ENCODE measurements around the gene SAP25.
"Not testable (repeated sequence)": the region's sequence is repeated elsewhere in the genome, so short reads cannot be mapped to it uniquely, and the experiment has no call there.

The SAP25 gene

GRCh38 chr7:100546926-100547800, 26.5 kb downstream of the SAP25 start:
- no peaks in the 10 kb centered on the region for H3K9me3 ChIP-seq (ENCODE audit: control insufficient read depth, low read length)
- H3K27ac ChIP-seq (ENCODE audit: insufficient read depth, low read length, poor library complexity, severe bottlenecking): peak overlapping the region; percentile 73
- peaks cover 78% of the 10 kb centered on the region for H3K4me1 ChIP-seq (ENCODE audit: control insufficient read depth, insufficient read depth, low read length, poor library complexity, severe bottlenecking)
- no peak for DNase-seq
- H3K36me3 ChIP-seq (ENCODE audit: control insufficient read depth, insufficient read depth, low read length): peaks cover 10% of the 10 kb centered on the region
- peak overlapping the region; percentile 31 for H3K4me3 ChIP-seq (ENCODE audit: insufficient read depth, low read depth, low read length, poor library complexity, severe bottlenecking)
- no peaks in the 10 kb centered on the region for H3K27me3 ChIP-seq (replicated peaks; ENCODE audit: control insufficient read depth, insufficient read depth, low read length, poor library complexity, severe bottlenecking)

- Histone ChIP-seq H3K27me3 (replicated peaks; ENCODE audit: control insufficient read depth, insufficient read depth, low read length, poor library complexity, severe bottlenecking) (no peaks in the 10 kb centered on the region), H3K36me3 (ENCODE audit: control insufficient read depth, insufficient read depth, low read length) (peaks cover 2% of the 10 kb centered on the region), H3K27ac (ENCODE audit: insufficient read depth, low read length, poor library complexity, severe bottlenecking) (peak overlapping the region; percentile 73), H3K4me3 (ENCODE audit: insufficient read depth, low read depth, low read length, poor library complexity, severe bottlenecking) (peak overlapping the region; percentile 31), H3K4me1 (ENCODE audit: control insufficient read depth, insufficient read depth, low read length, poor library complexity, severe bottlenecking) (peaks cover 84% of the 10 kb centered on the region), H3K9me3 (ENCODE audit: control insufficient read depth, low read length) (no peaks in the 10 kb centered on the region)
- no peak for DNase-seq
Measured at GRCh38 chr7:100546129-100546925, 27.4 kb downstream of the SAP25 start.

GRCh38 chr7:100545360-100546128, 28.2 kb downstream of the SAP25 start:
- Histone ChIP-seq H3K27ac (ENCODE audit: insufficient read depth, low read length, poor library complexity, severe bottlenecking) (peak overlapping the region; percentile 73), H3K4me1 (ENCODE audit: control insufficient read depth, insufficient read depth, low read length, poor library complexity, severe bottlenecking) (peaks cover 89% of the 10 kb centered on the region), H3K9me3 (ENCODE audit: control insufficient read depth, low read length) (no peaks in the 10 kb centered on the region), H3K4me3 (ENCODE audit: insufficient read depth, low read depth, low read length, poor library complexity, severe bottlenecking) (peak overlapping the region; percentile 31), H3K27me3 (replicated peaks; ENCODE audit: control insufficient read depth, insufficient read depth, low read length, poor library complexity, severe bottlenecking) (no peaks in the 10 kb centered on the region), H3K36me3 (ENCODE audit: control insufficient read depth, insufficient read depth, low read length) (no peaks in the 10 kb centered on the region)
- DNase-seq: peak in 2 of 3 donors; percentile 25 to 52

- Histone ChIP-seq H3K27ac (ENCODE audit: insufficient read depth, low read length, poor library complexity, severe bottlenecking) (peak overlapping the region; percentile 73), H3K4me1 (ENCODE audit: control insufficient read depth, insufficient read depth, low read length, poor library complexity, severe bottlenecking) (peaks cover 87% of the 10 kb centered on the region), H3K27me3 (replicated peaks; ENCODE audit: control insufficient read depth, insufficient read depth, low read length, poor library complexity, severe bottlenecking) (no peaks in the 10 kb centered on the region), H3K36me3 (ENCODE audit: control insufficient read depth, insufficient read depth, low read length) (no peaks in the 10 kb centered on the region), H3K4me3 (ENCODE audit: insufficient read depth, low read depth, low read length, poor library complexity, severe bottlenecking) (peak overlapping the region; percentile 31), H3K9me3 (ENCODE audit: control insufficient read depth, low read length) (no peaks in the 10 kb centered on the region)
- no peak for DNase-seq
Measured at GRCh38 chr7:100544967-100545359, 28.7 kb downstream of the SAP25 start.

GRCh38 chr7:100544386-100544785, 29.3 kb downstream of the SAP25 start:
- DNase-seq: no peak
- Histone ChIP-seq H3K27ac (ENCODE audit: insufficient read depth, low read length, poor library complexity, severe bottlenecking) (peak overlapping the region; percentile 73), H3K27me3 (replicated peaks; ENCODE audit: control insufficient read depth, insufficient read depth, low read length, poor library complexity, severe bottlenecking) (no peaks in the 10 kb centered on the region), H3K4me3 (ENCODE audit: insufficient read depth, low read depth, low read length, poor library complexity, severe bottlenecking) (no peak overlapping the region), H3K36me3 (ENCODE audit: control insufficient read depth, insufficient read depth, low read length) (no peaks in the 10 kb centered on the region), H3K9me3 (ENCODE audit: control insufficient read depth, low read length) (no peaks in the 10 kb centered on the region), H3K4me1 (ENCODE audit: control insufficient read depth, insufficient read depth, low read length, poor library complexity, severe bottlenecking) (peaks cover 81% of the 10 kb centered on the region)

- no peaks in the 10 kb centered on the region for H3K9me3 ChIP-seq (ENCODE audit: control insufficient read depth, low read length)
- H3K36me3 ChIP-seq (ENCODE audit: control insufficient read depth, insufficient read depth, low read length): no peaks in the 10 kb centered on the region
- peak overlapping the region; percentile 19 for H3K4me3 ChIP-seq (ENCODE audit: insufficient read depth, low read depth, low read length, poor library complexity, severe bottlenecking)
- no peak for DNase-seq
- H3K4me1 ChIP-seq (ENCODE audit: control insufficient read depth, insufficient read depth, low read length, poor library complexity, severe bottlenecking): peaks cover 76% of the 10 kb centered on the region
- no peaks in the 10 kb centered on the region for H3K27me3 ChIP-seq (replicated peaks; ENCODE audit: control insufficient read depth, insufficient read depth, low read length, poor library complexity, severe bottlenecking)
- peak overlapping the region; percentile 73 for H3K27ac ChIP-seq (ENCODE audit: insufficient read depth, low read length, poor library complexity, severe bottlenecking)
Measured at GRCh38 chr7:100543586-100543985, 30.1 kb downstream of the SAP25 start.

- not testable (repeated sequence) for H3K36me3 ChIP-seq (ENCODE audit: control insufficient read depth, insufficient read depth, low read length); H3K27me3 ChIP-seq (replicated peaks; ENCODE audit: control insufficient read depth, insufficient read depth, low read length, poor library complexity, severe bottlenecking); DNase-seq; H3K9me3 ChIP-seq (ENCODE audit: control insufficient read depth, low read length)
- peak overlapping the region; percentile 44 for H3K27ac ChIP-seq (ENCODE audit: insufficient read depth, low read length, poor library complexity, severe bottlenecking)
- peak overlapping the region; percentile 8 for H3K4me3 ChIP-seq (ENCODE audit: insufficient read depth, low read depth, low read length, poor library complexity, severe bottlenecking)
- H3K4me1 ChIP-seq (ENCODE audit: control insufficient read depth, insufficient read depth, low read length, poor library complexity, severe bottlenecking): peaks cover 60% of the 10 kb centered on the region
Measured at GRCh38 chr7:100541309-100541708, 32.4 kb downstream of the SAP25 start.

- Histone ChIP-seq H3K36me3 (ENCODE audit: control insufficient read depth, insufficient read depth, low read length) (no peaks in the 10 kb centered on the region), H3K27ac (ENCODE audit: insufficient read depth, low read length, poor library complexity, severe bottlenecking) (peak overlapping the region; percentile 24), H3K9me3 (ENCODE audit: control insufficient read depth, low read length) (no peaks in the 10 kb centered on the region), H3K4me3 (ENCODE audit: insufficient read depth, low read depth, low read length, poor library complexity, severe bottlenecking) (peak overlapping the region; percentile 84), H3K4me1 (ENCODE audit: control insufficient read depth, insufficient read depth, low read length, poor library complexity, severe bottlenecking) (peaks cover 49% of the 10 kb centered on the region), H3K27me3 (replicated peaks; ENCODE audit: control insufficient read depth, insufficient read depth, low read length, poor library complexity, severe bottlenecking) (no peaks in the 10 kb centered on the region)
- DNase-seq: no peak
Measured at GRCh38 chr7:100540073-100540723, 33.5 kb downstream of the SAP25 start.

- H3K4me3 ChIP-seq (ENCODE audit: insufficient read depth, low read depth, low read length, poor library complexity, severe bottlenecking): peak overlapping the region; percentile 84
- H3K27me3 ChIP-seq (replicated peaks; ENCODE audit: control insufficient read depth, insufficient read depth, low read length, poor library complexity, severe bottlenecking): no peaks in the 10 kb centered on the region
- no peaks in the 10 kb centered on the region for H3K9me3 ChIP-seq (ENCODE audit: control insufficient read depth, low read length)
- peak overlapping the region; percentile 59 for H3K27ac ChIP-seq (ENCODE audit: insufficient read depth, low read length, poor library complexity, severe bottlenecking)
- DNase-seq: no peak
- H3K4me1 ChIP-seq (ENCODE audit: control insufficient read depth, insufficient read depth, low read length, poor library complexity, severe bottlenecking): peaks cover 43% of the 10 kb centered on the region
- no peaks in the 10 kb centered on the region for H3K36me3 ChIP-seq (ENCODE audit: control insufficient read depth, insufficient read depth, low read length)
Measured at GRCh38 chr7:100539436-100540006, 34.2 kb downstream of the SAP25 start.

All from effector memory CD4-positive, alpha-beta T cell (primary cell).